Body of pancreas (tissue), 4 donors: Measurements from ENCODE around the gene NRDE2.

Experiments used
- POLR2A ChIP-seq, 3 donors: fragments of 450-650 bp; IDR thresholded peaks; one replicate each; pipeline ENCODE4 v1.6.1; 2016; ENCODE audit warnings: antibody characterized with exemption in 3 of 3, mild to moderate bottlenecking in 2 of 3
- TF ChIP-seq, protein P1 (sequence below), 7 experiments: fragments of 450-650 bp in 4 of 7; fragments of 200-600 bp in 3 of 7; sonication (generic) in 3 of 7; IDR thresholded peaks; one replicate each; pipeline ENCODE4 v1.5.1; 2016 to 2019; ENCODE audit warnings: antibody characterized with exemption in 7 of 7

GRCh38 chr14:90342327-90342726, 10.6 kb upstream of the NRDE2 start:
- TF ChIP-seq, protein P1, sequence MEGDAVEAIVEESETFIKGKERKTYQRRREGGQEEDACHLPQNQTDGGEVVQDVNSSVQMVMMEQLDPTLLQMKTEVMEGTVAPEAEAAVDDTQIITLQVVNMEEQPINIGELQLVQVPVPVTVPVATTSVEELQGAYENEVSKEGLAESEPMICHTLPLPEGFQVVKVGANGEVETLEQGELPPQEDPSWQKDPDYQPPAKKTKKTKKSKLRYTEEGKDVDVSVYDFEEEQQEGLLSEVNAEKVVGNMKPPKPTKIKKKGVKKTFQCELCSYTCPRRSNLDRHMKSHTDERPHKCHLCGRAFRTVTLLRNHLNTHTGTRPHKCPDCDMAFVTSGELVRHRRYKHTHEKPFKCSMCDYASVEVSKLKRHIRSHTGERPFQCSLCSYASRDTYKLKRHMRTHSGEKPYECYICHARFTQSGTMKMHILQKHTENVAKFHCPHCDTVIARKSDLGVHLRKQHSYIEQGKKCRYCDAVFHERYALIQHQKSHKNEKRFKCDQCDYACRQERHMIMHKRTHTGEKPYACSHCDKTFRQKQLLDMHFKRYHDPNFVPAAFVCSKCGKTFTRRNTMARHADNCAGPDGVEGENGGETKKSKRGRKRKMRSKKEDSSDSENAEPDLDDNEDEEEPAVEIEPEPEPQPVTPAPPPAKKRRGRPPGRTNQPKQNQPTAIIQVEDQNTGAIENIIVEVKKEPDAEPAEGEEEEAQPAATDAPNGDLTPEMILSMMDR (IDR thresholded peaks at IDR 0.05) = no peak
- no peak for TF ChIP-seq POLR2A (IDR thresholded peaks at IDR 0.05)
